Liver (tissue), 9 donors: Measurements from ENCODE around the gene SGPP2. TPM values are rescaled to one million over a fixed set of nuclear protein-coding genes. Genes with fewer than 3 reads are reported as not detected.
A peak's percentile ranks its signal among the peaks of the same experiment; 100 is the strongest.

Experiments
- DNase-seq: peaks from one replicate; pipeline ENCODE4 v3.0.0-alpha.2; 2017; ENCODE audit warnings: low spot score
- H3K27ac ChIP-seq, 2 donors: one replicate each; pipeline ENCODE4 v1.7.0; 2013; ENCODE audit warnings: inconsistent platforms in 2 of 2, low read length in 2 of 2, control low read depth in 1 of 2, low read depth in 1 of 2, mild to moderate bottlenecking in 1 of 2
- H3K27me3 ChIP-seq, 4 donors: one replicate each; pipeline versions ENCODE4 v1.6.1 to v1.7.0; 2013; ENCODE audit warnings: low read length in 3 of 4, inconsistent platforms in 1 of 4, mild to moderate bottlenecking in 1 of 4, moderate library complexity in 1 of 4; ENCODE audit not compliant: control insufficient read depth in 4 of 4, insufficient read depth in 4 of 4
- H3K36me3 ChIP-seq, 4 donors: one replicate each; pipeline versions ENCODE4 v1.6.1 to v1.7.0; 2013; ENCODE audit warnings: low read length in 3 of 4, mild to moderate bottlenecking in 3 of 4, low read depth in 1 of 4, moderate library complexity in 1 of 4; ENCODE audit not compliant: control insufficient read depth in 4 of 4, insufficient read depth in 3 of 4
- H3K4me1 ChIP-seq, 4 donors: one replicate each; pipeline versions ENCODE4 v1.6.1 to v1.7.0; 2013; ENCODE audit warnings: low read length in 3 of 4, mild to moderate bottlenecking in 3 of 4, moderate library complexity in 1 of 4; ENCODE audit not compliant: control insufficient read depth in 4 of 4, insufficient read depth in 4 of 4
- H3K4me3 ChIP-seq, 3 donors: one replicate each; pipeline versions ENCODE4 v1.6.1 to v1.7.0; 2013; ENCODE audit warnings: low read length in 3 of 3, control low read depth in 1 of 3, low read depth in 1 of 3, mild to moderate bottlenecking in 1 of 3
- H3K9ac ChIP-seq, 2 donors: one replicate each; pipeline ENCODE4 v1.7.0; 2013; ENCODE audit warnings: low read length in 2 of 2, mild to moderate bottlenecking in 2 of 2, moderate library complexity in 2 of 2, control low read depth in 1 of 2, low read depth in 1 of 2
- H3K9me3 ChIP-seq, 4 donors: one replicate each; pipeline versions ENCODE4 v1.6.1 to v1.7.0; 2013; ENCODE audit warnings: low read length in 3 of 4; ENCODE audit not compliant: control insufficient read depth in 4 of 4
- EGR1 ChIP-seq, 2 donors: IDR thresholded peaks; 2 replicates each; pipeline ENCODE4 v1.6.1; 2016 to 2018; ENCODE audit warnings: antibody characterized with exemption in 2 of 2, low read depth in 2 of 2
- FOXA1 ChIP-seq: IDR thresholded peaks from 2 replicates; pipeline ENCODE4 v1.6.1; 2016; ENCODE audit warnings: antibody characterized with exemption
- FOXA2 ChIP-seq: IDR thresholded peaks from 2 replicates; pipeline ENCODE4 v1.6.1; 2016; ENCODE audit warnings: antibody characterized with exemption
- GABPA ChIP-seq, 2 donors: IDR thresholded peaks in 1 of 2; conservative IDR thresholded peaks in 1 of 2; 2 replicates each; pipeline ENCODE4 v1.6.1; 2016; ENCODE audit warnings: antibody characterized with exemption in 2 of 2, mild to moderate bottlenecking in 1 of 2, moderate library complexity in 1 of 2
- HNF4A ChIP-seq, 2 donors: conservative IDR thresholded peaks; 2 replicates each; pipeline ENCODE4 v1.6.1; 2016; ENCODE audit warnings: antibody characterized with exemption in 2 of 2, mild to moderate bottlenecking in 2 of 2
- HNF4G ChIP-seq: IDR thresholded peaks from 2 replicates; pipeline ENCODE4 v1.6.1; 2016; ENCODE audit warnings: antibody characterized with exemption
- JUND ChIP-seq, 2 donors: IDR thresholded peaks; 2 replicates each; pipeline ENCODE4 v1.6.1; 2016; ENCODE audit warnings: antibody characterized with exemption in 2 of 2
- NR2F2 ChIP-seq: IDR thresholded peaks from 2 replicates; pipeline ENCODE4 v1.6.1; 2016; ENCODE audit warnings: antibody characterized with exemption
- RAD21 ChIP-seq, 2 donors: IDR thresholded peaks; 2 replicates each; pipeline ENCODE4 v1.6.1; 2016; ENCODE audit warnings: antibody characterized with exemption in 2 of 2, mild to moderate bottlenecking in 2 of 2
- RXRA ChIP-seq, 2 donors: IDR thresholded peaks; 2 replicates each; pipeline ENCODE4 v1.6.1; 2017 to 2018; ENCODE audit warnings: antibody characterized with exemption in 2 of 2, mild to moderate bottlenecking in 1 of 2
- SP1 ChIP-seq: IDR thresholded peaks from 2 replicates; pipeline ENCODE4 v1.6.1; 2018; ENCODE audit warnings: antibody characterized with exemption, mild to moderate bottlenecking
- TAF1 ChIP-seq: conservative IDR thresholded peaks from 2 replicates; pipeline ENCODE4 v1.6.1; 2016; ENCODE audit warnings: antibody characterized with exemption, mild to moderate bottlenecking
- YY1 ChIP-seq: IDR thresholded peaks from 2 replicates; pipeline ENCODE4 v1.6.1; 2016; ENCODE audit warnings: antibody characterized with exemption, mild to moderate bottlenecking
- polyA plus RNA-seq, 2 donors: library from polyadenylated mRNA; stranded (reverse) in 1 of 2; unstranded in 1 of 2; fragments of 200-250 nt in 1 of 2; fragments of >200 nt in 1 of 2; fragmentation: Nextera tagmentation in 1 of 2; extraction: Ambion mirVana in 1 of 2; gene quantifications; one replicate each; pipeline versions ENCODE4 v1.2.1 to v1.2.3, GENCODE V29; 2013 to 2015
- total RNA-seq, 2 donors: library from RNA; depleted of rRNA; stranded (reverse); fragments of >200 nt; gene quantifications; one replicate each; pipeline ENCODE4 v1.2.3, GENCODE V29; 2014
- TF ChIP-seq, protein P1 (sequence below): IDR thresholded peaks from 2 replicates; pipeline ENCODE4 v1.6.1; 2016; ENCODE audit warnings: antibody characterized with exemption
- TF ChIP-seq, protein P2 (sequence below): IDR thresholded peaks from 2 replicates; pipeline ENCODE4 v1.6.1; 2016; ENCODE audit warnings: antibody characterized with exemption
- TF ChIP-seq, protein P3 (sequence below): IDR thresholded peaks from 2 replicates; pipeline ENCODE4 v1.6.1; 2016; ENCODE audit warnings: antibody characterized with exemption
- TF ChIP-seq, protein P4 (sequence below): fragments of 150-350 bp; IDR thresholded peaks from 2 replicates; pipeline ENCODE4 v1.5.1; 2017; ENCODE audit warnings: improper control_type of control experiment, low read depth, low read length; ENCODE audit not compliant: missing input control
- TF ChIP-seq, protein P5 (sequence below): IDR thresholded peaks from 2 replicates; pipeline ENCODE4 v1.6.1; 2016; ENCODE audit warnings: antibody characterized with exemption, mild to moderate bottlenecking
- donor health status: healthy.
- donor health status: healthy.
- donor health status: healthy.
- donor health status: healthy.
- donor health status: healthy.

The SGPP2 gene
- total and polyA plus RNA-seq, 4 donors, result 0.16 to 0.33 (median 0.31) TPM; not detected in 1

DNA sequence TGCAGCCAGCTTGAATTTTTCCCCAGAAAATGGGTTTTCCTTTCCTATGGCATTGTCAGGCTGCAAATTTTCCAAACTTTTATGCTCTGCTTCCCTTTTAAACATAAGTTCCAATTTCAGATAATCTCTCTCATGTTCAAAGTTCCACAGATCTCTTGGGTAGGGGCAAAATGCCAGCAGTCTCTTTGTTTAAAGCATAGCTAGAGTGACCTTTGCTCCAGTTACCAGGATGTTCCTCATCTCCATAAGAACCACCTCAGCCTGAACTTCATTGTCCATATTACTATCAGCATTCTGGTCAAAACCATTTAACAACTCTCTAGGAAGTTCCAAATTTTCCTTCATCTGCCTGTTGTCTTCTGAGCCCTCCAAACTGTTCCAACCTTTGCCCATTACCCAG, 68.3 kb downstream of the SGPP2 start:
- Histone ChIP-seq H3K27ac (no peak overlapping the region), H3K36me3 (no peaks in the 10 kb centered on the region), H3K27me3 (no peaks in the 10 kb centered on the region), H3K9ac (no peak overlapping the region), H3K9me3 (no peaks in the 10 kb centered on the region), H3K4me1 (peaks cover 0 to 5% (median 0%) of the 10 kb centered on the region in 4 donors), H3K4me3 (no peak overlapping the region)
- no peak for DNase-seq
- no peak for TF ChIP-seq JUND (IDR thresholded peaks at IDR 0.05)
- TF ChIP-seq, protein P1, sequence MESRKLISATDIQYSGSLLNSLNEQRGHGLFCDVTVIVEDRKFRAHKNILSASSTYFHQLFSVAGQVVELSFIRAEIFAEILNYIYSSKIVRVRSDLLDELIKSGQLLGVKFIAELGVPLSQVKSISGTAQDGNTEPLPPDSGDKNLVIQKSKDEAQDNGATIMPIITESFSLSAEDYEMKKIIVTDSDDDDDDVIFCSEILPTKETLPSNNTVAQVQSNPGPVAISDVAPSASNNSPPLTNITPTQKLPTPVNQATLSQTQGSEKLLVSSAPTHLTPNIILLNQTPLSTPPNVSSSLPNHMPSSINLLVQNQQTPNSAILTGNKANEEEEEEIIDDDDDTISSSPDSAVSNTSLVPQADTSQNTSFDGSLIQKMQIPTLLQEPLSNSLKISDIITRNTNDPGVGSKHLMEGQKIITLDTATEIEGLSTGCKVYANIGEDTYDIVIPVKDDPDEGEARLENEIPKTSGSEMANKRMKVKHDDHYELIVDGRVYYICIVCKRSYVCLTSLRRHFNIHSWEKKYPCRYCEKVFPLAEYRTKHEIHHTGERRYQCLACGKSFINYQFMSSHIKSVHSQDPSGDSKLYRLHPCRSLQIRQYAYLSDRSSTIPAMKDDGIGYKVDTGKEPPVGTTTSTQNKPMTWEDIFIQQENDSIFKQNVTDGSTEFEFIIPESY, result no peak
- no peak for TF ChIP-seq YY1
- no peak for TF ChIP-seq HNF4G
- TF ChIP-seq RXRA (IDR thresholded peaks at IDR 0.05), result peak; percentile 62 to 73
- TF ChIP-seq, protein P2, sequence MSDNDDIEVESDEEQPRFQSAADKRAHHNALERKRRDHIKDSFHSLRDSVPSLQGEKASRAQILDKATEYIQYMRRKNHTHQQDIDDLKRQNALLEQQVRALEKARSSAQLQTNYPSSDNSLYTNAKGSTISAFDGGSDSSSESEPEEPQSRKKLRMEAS, result no peak
- TF ChIP-seq, protein P3, sequence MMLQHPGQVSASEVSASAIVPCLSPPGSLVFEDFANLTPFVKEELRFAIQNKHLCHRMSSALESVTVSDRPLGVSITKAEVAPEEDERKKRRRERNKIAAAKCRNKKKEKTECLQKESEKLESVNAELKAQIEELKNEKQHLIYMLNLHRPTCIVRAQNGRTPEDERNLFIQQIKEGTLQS, result no peak
- TF ChIP-seq TAF1, result no peak
- TF ChIP-seq RAD21 (IDR thresholded peaks at IDR 0.05), result peak; percentile 11 to 15
- TF ChIP-seq EGR1 (IDR thresholded peaks at IDR 0.05; ENCODE audit: low read depth in 2 of 2), result no peak
- TF ChIP-seq, protein P4, sequence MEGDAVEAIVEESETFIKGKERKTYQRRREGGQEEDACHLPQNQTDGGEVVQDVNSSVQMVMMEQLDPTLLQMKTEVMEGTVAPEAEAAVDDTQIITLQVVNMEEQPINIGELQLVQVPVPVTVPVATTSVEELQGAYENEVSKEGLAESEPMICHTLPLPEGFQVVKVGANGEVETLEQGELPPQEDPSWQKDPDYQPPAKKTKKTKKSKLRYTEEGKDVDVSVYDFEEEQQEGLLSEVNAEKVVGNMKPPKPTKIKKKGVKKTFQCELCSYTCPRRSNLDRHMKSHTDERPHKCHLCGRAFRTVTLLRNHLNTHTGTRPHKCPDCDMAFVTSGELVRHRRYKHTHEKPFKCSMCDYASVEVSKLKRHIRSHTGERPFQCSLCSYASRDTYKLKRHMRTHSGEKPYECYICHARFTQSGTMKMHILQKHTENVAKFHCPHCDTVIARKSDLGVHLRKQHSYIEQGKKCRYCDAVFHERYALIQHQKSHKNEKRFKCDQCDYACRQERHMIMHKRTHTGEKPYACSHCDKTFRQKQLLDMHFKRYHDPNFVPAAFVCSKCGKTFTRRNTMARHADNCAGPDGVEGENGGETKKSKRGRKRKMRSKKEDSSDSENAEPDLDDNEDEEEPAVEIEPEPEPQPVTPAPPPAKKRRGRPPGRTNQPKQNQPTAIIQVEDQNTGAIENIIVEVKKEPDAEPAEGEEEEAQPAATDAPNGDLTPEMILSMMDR, result no peak
- TF ChIP-seq GABPA (IDR thresholded peaks at IDR 0.05 in 1 of 2, conservative IDR thresholded peaks at IDR 0.05 in 1 of 2), result no peak
- TF ChIP-seq FOXA2, result no peak
- TF ChIP-seq, protein P5, sequence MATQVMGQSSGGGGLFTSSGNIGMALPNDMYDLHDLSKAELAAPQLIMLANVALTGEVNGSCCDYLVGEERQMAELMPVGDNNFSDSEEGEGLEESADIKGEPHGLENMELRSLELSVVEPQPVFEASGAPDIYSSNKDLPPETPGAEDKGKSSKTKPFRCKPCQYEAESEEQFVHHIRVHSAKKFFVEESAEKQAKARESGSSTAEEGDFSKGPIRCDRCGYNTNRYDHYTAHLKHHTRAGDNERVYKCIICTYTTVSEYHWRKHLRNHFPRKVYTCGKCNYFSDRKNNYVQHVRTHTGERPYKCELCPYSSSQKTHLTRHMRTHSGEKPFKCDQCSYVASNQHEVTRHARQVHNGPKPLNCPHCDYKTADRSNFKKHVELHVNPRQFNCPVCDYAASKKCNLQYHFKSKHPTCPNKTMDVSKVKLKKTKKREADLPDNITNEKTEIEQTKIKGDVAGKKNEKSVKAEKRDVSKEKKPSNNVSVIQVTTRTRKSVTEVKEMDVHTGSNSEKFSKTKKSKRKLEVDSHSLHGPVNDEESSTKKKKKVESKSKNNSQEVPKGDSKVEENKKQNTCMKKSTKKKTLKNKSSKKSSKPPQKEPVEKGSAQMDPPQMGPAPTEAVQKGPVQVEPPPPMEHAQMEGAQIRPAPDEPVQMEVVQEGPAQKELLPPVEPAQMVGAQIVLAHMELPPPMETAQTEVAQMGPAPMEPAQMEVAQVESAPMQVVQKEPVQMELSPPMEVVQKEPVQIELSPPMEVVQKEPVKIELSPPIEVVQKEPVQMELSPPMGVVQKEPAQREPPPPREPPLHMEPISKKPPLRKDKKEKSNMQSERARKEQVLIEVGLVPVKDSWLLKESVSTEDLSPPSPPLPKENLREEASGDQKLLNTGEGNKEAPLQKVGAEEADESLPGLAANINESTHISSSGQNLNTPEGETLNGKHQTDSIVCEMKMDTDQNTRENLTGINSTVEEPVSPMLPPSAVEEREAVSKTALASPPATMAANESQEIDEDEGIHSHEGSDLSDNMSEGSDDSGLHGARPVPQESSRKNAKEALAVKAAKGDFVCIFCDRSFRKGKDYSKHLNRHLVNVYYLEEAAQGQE, result no peak
- no peak for TF ChIP-seq NR2F2
- no peak for TF ChIP-seq FOXA1
- peak; percentile 66 for TF ChIP-seq SP1
- TF ChIP-seq HNF4A (conservative IDR thresholded peaks at IDR 0.05), result peak; percentile 50 to 59
